ENCODE results near the gene WDR47.
"Not testable (repeated sequence)": the region's sequence is repeated elsewhere in the genome, so short reads cannot be mapped to it uniquely, and the experiment has no call there.

WDR47 gene

DNA sequence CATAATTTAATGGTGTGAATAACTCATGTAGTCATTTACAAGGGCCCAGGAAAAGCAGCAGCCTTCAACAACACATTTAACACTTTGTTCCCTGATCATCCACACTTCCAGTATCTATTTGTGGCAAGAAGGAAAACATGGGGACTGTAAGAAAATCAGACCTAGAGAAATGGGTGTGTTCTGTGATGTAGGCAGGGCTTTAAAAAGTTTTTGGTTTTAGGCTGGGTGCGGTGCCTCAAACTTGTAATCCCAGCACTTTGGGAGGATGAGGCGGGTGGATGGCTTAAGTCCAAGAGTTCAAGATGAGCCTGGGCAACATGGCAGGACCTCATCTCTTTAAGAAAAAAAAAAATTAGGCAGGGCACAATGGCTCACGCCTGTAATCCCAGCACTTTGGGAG, 14.2 kb upstream of the WDR47 start:
- no peak for DNase-seq (ENCODE audit: low spot score)
- no peak overlapping the region for H3K27ac ChIP-seq
- CTCF ChIA-PET = no interaction called here
- POLR2A ChIA-PET (ENCODE audit: low non-redundant PET) = no interaction called here
- TF ChIP-seq CTCF (conservative IDR thresholded peaks at IDR 0.05; ENCODE audit: low read depth) = no peak

GRCh38 chr1:109052145-109052544, 10.2 kb upstream of the WDR47 start:
- POLR2A ChIA-PET (ENCODE audit: low non-redundant PET); H3K27ac ChIP-seq; CTCF ChIA-PET; DNase-seq (ENCODE audit: low spot score): not testable (repeated sequence)

DNA sequence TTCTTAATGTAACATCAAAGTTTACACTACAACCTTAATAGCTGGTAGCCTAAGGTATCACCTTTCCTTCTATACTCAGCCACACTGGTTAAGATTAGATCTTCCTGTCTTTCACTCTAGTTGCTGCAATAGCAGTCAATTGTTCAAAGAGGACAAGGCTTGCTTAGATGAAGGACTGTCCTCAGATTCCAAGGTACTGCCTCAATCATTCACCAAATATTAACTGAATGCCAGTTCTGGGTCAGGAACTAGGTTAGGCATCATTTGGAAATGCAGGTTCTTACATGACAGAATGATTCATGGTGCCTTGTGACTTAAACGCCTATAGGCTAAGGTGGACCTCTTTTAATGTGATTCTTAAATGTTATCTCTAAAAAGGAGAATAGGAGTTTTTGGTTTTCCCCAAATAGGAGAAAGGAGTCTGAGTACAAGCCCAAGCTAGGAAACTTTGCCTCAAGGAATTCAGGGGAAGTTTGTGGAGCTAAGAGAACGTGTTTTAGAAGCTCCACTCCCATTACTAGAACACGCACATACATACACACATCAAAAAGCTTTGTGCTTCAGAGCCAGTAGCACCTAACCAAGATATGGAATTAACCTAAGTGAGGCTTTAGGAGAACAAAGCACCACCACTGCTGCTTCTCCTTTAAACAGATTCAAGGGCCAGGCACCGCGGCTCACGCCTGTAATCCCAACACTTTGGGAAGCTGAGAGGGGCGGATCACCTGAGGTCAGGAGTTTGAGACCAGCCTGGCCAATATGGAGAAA, 8.5 kb upstream of the WDR47 start:
- ChIA-PET CTCF (interaction anchor here (0.6 kb wide), 1 partner anchor 20 kb away, joined by 5 read pairs; no protein-coding TSS in a partner anchor), POLR2A (ENCODE audit: low non-redundant PET) (no interaction called here)
- TF ChIP-seq CTCF (conservative IDR thresholded peaks at IDR 0.05; ENCODE audit: low read depth) = no peak
- DNase-seq (ENCODE audit: low spot score) = peak; percentile 64
- peak overlapping the region; percentile 88 for H3K27ac ChIP-seq

- ChIA-PET POLR2A (ENCODE audit: low non-redundant PET) (no interaction called here), CTCF (no interaction called here)
- no peak overlapping the region for H3K27ac ChIP-seq
- TF ChIP-seq CTCF (conservative IDR thresholded peaks at IDR 0.05; ENCODE audit: low read depth) = no peak
- no peak for DNase-seq (ENCODE audit: low spot score)
Observed at GRCh38 chr1:109048335-109048734, 6.4 kb upstream of the WDR47 start.

GRCh38 chr1:109047339-109047738, 5.4 kb upstream of the WDR47 start:
- no peak for TF ChIP-seq CTCF (conservative IDR thresholded peaks at IDR 0.05; ENCODE audit: low read depth)
- ChIA-PET POLR2A (ENCODE audit: low non-redundant PET) (no interaction called here), CTCF (no interaction called here)
- H3K27ac ChIP-seq = no peak overlapping the region
- no peak for DNase-seq (ENCODE audit: low spot score)

GRCh38 chr1:109046671-109047070, 4.8 kb upstream of the WDR47 start:
- CTCF ChIA-PET = no interaction called here
- no peak for TF ChIP-seq CTCF (conservative IDR thresholded peaks at IDR 0.05; ENCODE audit: low read depth)
- DNase-seq (ENCODE audit: low spot score) = no peak
- POLR2A ChIA-PET (ENCODE audit: low non-redundant PET) = no interaction called here
- H3K27ac ChIP-seq = no peak overlapping the region

DNA sequence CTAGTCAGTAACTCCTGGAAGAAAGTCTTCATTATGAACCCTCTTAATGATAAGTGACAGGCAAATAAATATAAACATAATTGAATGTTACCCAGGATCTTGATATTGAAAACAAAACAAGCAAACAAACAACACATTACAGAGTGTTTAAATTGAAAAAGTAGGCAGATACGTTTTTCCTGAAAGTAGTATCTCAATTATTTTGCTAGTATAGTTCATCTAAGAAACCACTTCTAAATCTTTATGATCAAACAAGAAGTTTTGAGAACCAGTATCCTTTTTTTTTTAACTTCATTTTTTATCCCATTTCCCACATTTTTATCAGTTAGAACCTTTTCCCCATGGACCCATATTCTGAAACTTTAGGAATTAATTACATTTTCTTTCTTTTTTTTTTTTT, 3.7 kb upstream of the WDR47 start:
- POLR2A ChIA-PET (ENCODE audit: low non-redundant PET) = no interaction called here
- CTCF ChIA-PET = no interaction called here
- DNase-seq (ENCODE audit: low spot score) = no peak
- TF ChIP-seq CTCF (conservative IDR thresholded peaks at IDR 0.05; ENCODE audit: low read depth) = no peak
- no peak overlapping the region for H3K27ac ChIP-seq

Data from RWPE1 (cell line).